Fibroblast of pulmonary artery (primary cell): ENCODE results near the gene PALD1.

Experiments used
- DNase-seq: peaks from one replicate; pipeline ENCODE4 v3.0.0-alpha.2; 2010; ENCODE audit warnings: low read depth
- H3K4me3 ChIP-seq: replicated peaks from 2 replicates; pipeline ENCODE4 v1.5.1; 2011; ENCODE audit warnings: low read depth, mild to moderate bottlenecking, control low read depth, low read length, moderate library complexity
- TF ChIP-seq, protein P1 (sequence below): IDR thresholded peaks from 2 replicates; pipeline ENCODE4 v1.5.1; 2011; ENCODE audit warnings: mild to moderate bottlenecking, control low read depth, low read length, inconsistent platforms; ENCODE audit errors: missing control alignments

PALD1 gene

DNA sequence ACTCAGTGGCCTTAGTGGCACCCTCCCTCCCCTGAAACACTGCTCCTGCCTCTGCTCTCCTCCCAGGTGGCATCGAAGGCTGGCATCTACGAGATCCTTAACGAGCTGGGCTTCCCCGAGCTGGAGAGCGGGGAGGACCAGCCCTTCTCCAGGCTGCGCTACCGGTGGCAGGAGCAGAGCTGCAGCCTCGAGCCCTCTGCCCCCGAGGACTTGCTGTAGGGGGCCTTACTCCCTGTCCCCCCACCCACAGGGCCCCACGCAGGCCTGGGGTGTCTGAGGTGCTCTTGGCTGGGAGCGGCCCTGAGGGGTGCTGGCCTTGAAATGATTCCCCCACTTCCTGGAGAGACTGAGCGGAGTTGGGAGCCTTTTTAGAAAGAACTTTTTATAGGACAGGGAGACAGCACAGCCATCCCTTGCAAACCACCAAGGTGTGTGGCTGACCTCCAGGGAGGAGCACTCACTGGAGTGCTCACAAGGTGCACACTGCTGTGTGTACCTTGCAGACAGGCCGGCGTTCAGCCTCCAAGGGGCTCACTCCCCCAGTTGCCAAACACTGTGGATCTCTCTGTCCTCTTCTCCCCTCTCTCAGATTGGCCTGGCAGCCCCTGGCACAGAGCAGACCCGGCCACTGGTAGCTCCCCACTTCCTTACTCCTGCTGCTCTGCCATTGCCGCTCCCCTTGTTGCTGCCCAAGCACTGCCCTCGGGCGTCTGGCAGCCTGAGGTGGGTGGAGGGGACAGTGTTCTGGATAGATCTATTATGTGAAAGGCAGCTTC lies 88.1 kb downstream of the PALD1 start:
- H3K4me3 ChIP-seq = no peak overlapping the region
- DNase-seq = no peak
- TF ChIP-seq, protein P1, sequence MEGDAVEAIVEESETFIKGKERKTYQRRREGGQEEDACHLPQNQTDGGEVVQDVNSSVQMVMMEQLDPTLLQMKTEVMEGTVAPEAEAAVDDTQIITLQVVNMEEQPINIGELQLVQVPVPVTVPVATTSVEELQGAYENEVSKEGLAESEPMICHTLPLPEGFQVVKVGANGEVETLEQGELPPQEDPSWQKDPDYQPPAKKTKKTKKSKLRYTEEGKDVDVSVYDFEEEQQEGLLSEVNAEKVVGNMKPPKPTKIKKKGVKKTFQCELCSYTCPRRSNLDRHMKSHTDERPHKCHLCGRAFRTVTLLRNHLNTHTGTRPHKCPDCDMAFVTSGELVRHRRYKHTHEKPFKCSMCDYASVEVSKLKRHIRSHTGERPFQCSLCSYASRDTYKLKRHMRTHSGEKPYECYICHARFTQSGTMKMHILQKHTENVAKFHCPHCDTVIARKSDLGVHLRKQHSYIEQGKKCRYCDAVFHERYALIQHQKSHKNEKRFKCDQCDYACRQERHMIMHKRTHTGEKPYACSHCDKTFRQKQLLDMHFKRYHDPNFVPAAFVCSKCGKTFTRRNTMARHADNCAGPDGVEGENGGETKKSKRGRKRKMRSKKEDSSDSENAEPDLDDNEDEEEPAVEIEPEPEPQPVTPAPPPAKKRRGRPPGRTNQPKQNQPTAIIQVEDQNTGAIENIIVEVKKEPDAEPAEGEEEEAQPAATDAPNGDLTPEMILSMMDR = no peak

DNA sequence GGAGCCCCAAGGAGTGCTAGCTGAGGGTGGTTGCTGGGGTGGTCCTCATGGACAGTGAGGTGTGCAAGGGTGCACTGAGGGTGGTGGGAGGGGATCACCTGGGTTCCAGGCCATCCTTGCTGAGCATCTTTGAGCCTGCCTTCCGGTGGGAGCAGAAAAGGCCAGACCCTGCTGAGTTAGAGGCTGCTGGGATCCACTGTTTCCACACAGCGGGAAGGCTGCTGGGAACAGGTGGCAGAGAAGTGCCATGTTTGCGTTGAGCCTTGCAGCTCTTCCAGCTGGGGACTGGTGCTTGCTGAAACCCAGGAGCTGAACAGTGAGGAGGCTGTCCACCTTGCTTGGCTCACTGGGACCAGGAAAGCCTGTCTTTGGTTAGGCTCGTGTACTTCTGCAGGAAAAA lies 89.0 kb downstream of the PALD1 start:
- TF ChIP-seq, protein P1 = no peak
- no peak for DNase-seq
- no peak overlapping the region for H3K4me3 ChIP-seq

DNA sequence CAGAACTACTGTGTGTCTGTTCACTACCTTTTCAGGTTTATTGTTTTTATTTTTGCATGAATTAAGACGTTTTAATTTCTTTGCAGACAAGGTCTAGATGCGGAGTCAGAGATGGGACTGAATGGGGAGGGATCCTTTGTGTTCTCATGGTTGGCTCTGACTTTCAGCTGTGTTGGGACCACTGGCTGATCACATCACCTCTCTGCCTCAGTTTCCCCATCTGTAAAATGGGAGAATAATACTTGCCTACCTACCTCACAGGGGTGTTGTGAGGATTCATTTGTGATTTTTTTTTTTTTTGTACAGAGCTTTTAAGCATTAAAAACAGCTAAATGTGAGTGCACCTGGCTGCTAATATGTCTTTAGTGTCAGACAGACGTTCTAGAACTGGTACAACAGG lies 89.5 kb downstream of the PALD1 start:
- no peak overlapping the region for H3K4me3 ChIP-seq
- TF ChIP-seq, protein P1 = no peak
- DNase-seq = no peak

DNA sequence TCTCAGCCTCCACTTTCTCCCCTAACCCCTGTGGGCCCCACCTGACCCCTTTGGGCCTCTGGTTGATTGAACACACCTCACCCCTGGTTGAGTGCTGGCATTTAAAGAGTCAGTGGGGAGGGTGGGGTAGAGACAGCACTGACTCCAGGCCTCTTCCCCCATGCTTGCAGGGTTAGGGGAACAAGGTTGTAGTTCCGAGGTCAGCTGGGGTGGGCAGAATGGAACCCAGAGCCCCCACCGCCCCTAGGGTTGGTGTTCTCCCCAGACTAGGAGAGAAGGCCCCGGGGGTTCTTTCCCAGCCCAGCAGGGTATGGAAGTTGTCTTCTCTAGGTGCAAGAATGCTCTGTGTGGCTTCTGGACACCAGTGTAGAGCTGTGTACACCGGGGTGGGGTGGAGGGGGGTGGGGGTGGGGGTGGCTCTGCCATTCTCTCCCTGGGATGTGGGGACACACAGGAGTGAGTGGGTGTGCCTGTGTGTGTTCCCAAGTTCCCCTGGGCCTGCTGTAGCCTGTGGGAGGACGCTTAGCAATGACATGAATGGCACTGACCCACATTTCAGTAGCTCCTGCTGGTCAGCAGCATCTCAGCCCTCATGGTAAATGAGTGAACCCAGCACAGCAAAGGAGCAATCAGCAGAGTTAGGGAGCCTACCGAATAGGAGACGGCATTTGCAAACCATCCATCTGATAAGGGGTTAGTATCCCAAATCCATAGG lies 90.4 kb downstream of the PALD1 start:
- DNase-seq = no peak
- TF ChIP-seq, protein P1 = no peak
- H3K4me3 ChIP-seq = no peak overlapping the region

DNA sequence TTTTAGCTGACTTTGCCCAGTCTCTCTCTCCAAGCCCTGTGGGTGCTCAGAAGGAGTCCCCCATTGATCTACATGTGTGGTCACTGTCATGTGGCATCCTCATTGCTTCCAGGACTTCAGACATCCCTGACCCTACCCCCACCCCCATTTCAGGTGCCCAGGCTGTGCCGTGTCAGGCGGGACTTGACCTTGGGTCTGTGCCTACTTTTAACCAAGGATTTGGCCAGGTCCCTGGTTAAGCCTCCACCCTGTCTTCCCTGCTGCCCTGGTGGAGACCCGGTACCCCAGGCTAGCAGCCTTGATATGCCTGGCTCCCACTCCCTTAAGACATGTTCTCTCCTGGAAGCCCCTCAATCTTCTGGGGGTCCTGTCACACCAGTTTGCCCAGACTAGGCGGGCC lies 92.7 kb downstream of the PALD1 start:
- no peak overlapping the region for H3K4me3 ChIP-seq
- no peak for DNase-seq
- TF ChIP-seq, protein P1 = no peak

DNA sequence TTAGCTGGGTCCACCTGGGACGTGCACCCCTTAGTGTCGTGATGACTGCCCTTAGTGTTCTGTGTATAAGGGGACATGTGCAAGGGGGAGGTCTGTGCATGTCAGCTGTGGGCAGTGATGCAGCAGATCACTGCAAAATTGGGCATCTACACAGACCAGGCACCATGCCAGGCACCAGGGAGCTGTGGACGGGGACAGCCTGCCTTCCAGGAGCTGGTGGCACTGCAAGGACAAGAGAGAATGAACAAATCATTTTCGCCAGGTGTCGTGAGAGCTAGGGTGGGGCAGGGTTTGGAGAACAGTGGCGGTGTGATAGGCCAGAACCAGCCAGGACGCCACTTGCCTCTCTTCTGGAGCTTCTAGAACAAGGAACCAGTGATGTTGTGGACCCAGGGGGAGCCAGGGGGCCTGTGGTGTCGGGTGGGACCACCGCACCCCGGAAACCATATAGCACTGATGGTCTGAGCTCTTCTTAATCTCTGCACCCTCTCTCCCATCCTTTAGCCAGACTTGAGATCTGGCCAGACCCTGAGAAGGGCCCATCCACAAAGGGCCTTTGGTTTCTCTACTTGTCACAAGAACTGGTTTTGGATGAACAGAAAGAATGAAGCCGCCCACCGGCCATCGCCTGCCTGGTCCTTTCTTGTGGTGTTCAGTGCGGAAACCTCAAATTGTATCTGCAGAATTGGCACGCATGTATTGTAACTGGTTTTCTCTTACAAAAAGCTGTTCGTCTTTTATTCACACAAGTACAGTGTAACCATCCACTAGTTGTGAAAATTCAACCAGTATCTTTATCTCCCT lies 93.3 kb downstream of the PALD1 start:
- TF ChIP-seq, protein P1 = no peak
- DNase-seq = no peak
- H3K4me3 ChIP-seq = no peak overlapping the region
